Body of pancreas (tissue), 4 donors: ENCODE results near the gene EFCAB11.

ENCODE experiments used
- POLR2A ChIP-seq, 3 donors: fragments of 450-650 bp; IDR thresholded peaks; one replicate each; pipeline ENCODE4 v1.6.1; 2016; ENCODE audit warnings: antibody characterized with exemption in 3 of 3, mild to moderate bottlenecking in 2 of 3
- TF ChIP-seq, protein P1 (sequence below), 7 experiments: fragments of 450-650 bp in 4 of 7; fragments of 200-600 bp in 3 of 7; sonication (generic) in 3 of 7; IDR thresholded peaks; one replicate each; pipeline ENCODE4 v1.5.1; 2016 to 2019; ENCODE audit warnings: antibody characterized with exemption in 7 of 7

DNA sequence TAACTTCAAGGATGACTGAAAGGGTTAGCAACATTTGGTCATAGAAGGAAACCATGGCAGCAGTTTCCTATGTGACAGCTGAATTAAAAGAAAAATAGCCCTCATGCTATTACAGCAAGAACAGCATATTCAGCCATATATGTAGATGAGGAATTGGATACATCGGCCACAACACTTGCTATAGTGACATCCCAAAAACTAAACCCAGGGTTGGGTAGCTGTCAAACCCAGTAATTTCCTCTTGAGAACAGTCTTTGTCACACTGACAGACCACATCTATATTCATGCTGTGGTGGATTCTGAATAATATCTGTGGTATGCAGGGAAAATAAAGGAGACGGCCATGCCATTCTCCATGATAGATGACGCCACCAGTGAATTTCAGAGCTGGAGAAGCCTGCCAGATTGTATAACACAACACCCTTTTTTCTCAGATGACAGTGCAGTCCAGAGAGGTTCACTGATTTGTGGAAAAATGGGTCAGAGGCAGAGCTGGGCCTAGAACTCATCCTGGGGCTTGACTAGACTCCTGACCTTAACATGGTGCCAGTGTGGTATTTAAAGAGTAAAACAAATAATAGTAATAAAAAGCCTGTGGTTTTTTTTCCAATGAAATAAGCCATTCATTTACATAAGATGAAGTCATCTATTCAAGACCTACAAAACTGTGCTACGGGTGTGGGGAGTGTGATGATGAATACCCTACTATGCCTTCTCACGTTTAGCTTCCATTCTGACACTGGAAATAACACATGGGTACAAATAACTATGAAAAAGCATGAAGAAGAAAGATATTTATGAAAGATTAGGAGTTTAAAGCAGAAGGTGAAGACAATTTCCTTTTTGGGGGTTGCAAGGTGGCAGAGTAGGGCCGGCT lies 32.3 kb downstream of the EFCAB11 start:
- no peak for TF ChIP-seq POLR2A (IDR thresholded peaks at IDR 0.05)
- TF ChIP-seq, protein P1, sequence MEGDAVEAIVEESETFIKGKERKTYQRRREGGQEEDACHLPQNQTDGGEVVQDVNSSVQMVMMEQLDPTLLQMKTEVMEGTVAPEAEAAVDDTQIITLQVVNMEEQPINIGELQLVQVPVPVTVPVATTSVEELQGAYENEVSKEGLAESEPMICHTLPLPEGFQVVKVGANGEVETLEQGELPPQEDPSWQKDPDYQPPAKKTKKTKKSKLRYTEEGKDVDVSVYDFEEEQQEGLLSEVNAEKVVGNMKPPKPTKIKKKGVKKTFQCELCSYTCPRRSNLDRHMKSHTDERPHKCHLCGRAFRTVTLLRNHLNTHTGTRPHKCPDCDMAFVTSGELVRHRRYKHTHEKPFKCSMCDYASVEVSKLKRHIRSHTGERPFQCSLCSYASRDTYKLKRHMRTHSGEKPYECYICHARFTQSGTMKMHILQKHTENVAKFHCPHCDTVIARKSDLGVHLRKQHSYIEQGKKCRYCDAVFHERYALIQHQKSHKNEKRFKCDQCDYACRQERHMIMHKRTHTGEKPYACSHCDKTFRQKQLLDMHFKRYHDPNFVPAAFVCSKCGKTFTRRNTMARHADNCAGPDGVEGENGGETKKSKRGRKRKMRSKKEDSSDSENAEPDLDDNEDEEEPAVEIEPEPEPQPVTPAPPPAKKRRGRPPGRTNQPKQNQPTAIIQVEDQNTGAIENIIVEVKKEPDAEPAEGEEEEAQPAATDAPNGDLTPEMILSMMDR (IDR thresholded peaks at IDR 0.05) = no peak
